Measurements from ENCODE around the gene ATP9B. TPM values are rescaled to one million over a fixed set of nuclear protein-coding genes. Genes with fewer than 3 reads are reported as not detected.

The ATP9B gene
- total RNA-seq, 1 donor from 2014 or later: 27.3 TPM

DNA sequence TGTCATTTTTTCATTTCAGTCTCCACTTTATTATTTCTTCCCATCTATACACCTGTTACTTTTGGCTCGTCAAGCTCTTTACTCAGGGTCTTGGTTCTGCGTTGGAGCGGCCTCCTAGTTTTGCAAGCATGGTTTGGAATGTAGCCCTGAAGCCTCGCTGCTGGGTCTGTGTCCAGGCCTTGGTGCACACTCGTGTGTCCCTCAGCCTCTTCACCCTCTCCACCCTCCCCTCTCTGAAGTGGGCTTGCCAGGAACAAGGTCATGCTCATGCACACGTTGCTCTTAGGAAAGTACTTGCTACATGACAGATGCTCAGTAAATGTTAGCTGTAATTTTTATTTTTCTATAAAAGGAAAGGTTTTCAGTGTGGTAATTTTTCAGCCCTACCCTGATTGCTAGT is 147.0 kb downstream of the ATP9B start:
- Mint-ChIP-seq H3K27ac (ENCODE audit: unreplicated experiment) (no peak overlapping the region), H3K4me3 (ENCODE audit: unreplicated experiment) (no peak overlapping the region), H3K4me1 (ENCODE audit: unreplicated experiment) (no peaks in the 10 kb centered on the region), H3K9me3 (ENCODE audit: unreplicated experiment) (no peaks in the 10 kb centered on the region), H3K27me3 (ENCODE audit: unreplicated experiment) (no peaks in the 10 kb centered on the region), H3K36me3 (ENCODE audit: unreplicated experiment) (peaks cover 6% of the 10 kb centered on the region)
- TF ChIP-seq CTCF (IDR thresholded peaks at IDR 0.05): no peak
- peak; percentile 68 for DNase-seq (ENCODE audit: extremely low spot score, unreplicated experiment)

GRCh38 chr18:79217979-79218604 is 148.9 kb downstream of the ATP9B start:
- no peaks in the 10 kb centered on the region for H3K4me1 Mint-ChIP-seq (ENCODE audit: unreplicated experiment)
- no peaks in the 10 kb centered on the region for H3K9me3 Mint-ChIP-seq (ENCODE audit: unreplicated experiment)
- H3K27me3 Mint-ChIP-seq (ENCODE audit: unreplicated experiment): no peaks in the 10 kb centered on the region
- TF ChIP-seq CTCF (IDR thresholded peaks at IDR 0.05): no peak
- DNase-seq (ENCODE audit: extremely low spot score, unreplicated experiment): no peak
- H3K4me3 Mint-ChIP-seq (ENCODE audit: unreplicated experiment): no peak overlapping the region
- peaks cover 9% of the 10 kb centered on the region for H3K36me3 Mint-ChIP-seq (ENCODE audit: unreplicated experiment)
- H3K27ac Mint-ChIP-seq (ENCODE audit: unreplicated experiment): no peak overlapping the region

- no peak overlapping the region for H3K4me3 Mint-ChIP-seq (ENCODE audit: unreplicated experiment)
- no peaks in the 10 kb centered on the region for H3K9me3 Mint-ChIP-seq (ENCODE audit: unreplicated experiment)
- H3K36me3 Mint-ChIP-seq (ENCODE audit: unreplicated experiment): peaks cover 9% of the 10 kb centered on the region
- TF ChIP-seq CTCF (IDR thresholded peaks at IDR 0.05): no peak
- no peaks in the 10 kb centered on the region for H3K27me3 Mint-ChIP-seq (ENCODE audit: unreplicated experiment)
- H3K4me1 Mint-ChIP-seq (ENCODE audit: unreplicated experiment): no peaks in the 10 kb centered on the region
- DNase-seq (ENCODE audit: extremely low spot score, unreplicated experiment): no peak
- H3K27ac Mint-ChIP-seq (ENCODE audit: unreplicated experiment): no peak overlapping the region
Observed at GRCh38 chr18:79218605-79219190, 149.5 kb downstream of the ATP9B start.

DNA sequence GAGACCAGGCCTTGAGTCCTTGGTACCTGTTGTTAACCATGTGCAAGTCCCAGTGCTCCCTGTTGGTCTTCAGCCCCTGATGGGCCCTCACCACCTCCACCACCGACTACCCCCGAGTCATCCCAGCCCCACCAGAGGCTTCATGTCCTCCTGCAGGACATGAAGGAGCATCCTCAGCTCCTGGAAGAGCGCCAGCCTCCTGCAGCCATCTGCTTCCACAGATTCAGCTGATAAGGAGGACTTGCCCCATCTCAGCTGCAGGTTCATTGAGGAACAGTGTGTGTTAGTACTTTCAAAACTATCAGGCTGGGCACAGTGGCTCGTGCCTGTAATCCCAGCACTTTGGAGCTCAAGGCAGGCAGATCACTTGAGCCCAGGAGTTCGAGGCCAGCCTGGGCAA is 151.9 kb downstream of the ATP9B start:
- H3K27ac Mint-ChIP-seq (ENCODE audit: unreplicated experiment): no peak overlapping the region
- H3K36me3 Mint-ChIP-seq (ENCODE audit: unreplicated experiment): peaks cover 12% of the 10 kb centered on the region
- no peaks in the 10 kb centered on the region for H3K4me1 Mint-ChIP-seq (ENCODE audit: unreplicated experiment)
- no peak for TF ChIP-seq CTCF (IDR thresholded peaks at IDR 0.05)
- no peak overlapping the region for H3K4me3 Mint-ChIP-seq (ENCODE audit: unreplicated experiment)
- no peaks in the 10 kb centered on the region for H3K9me3 Mint-ChIP-seq (ENCODE audit: unreplicated experiment)
- no peaks in the 10 kb centered on the region for H3K27me3 Mint-ChIP-seq (ENCODE audit: unreplicated experiment)
- DNase-seq (ENCODE audit: extremely low spot score, unreplicated experiment): no peak

GRCh38 chr18:79222790-79223189 is 153.6 kb downstream of the ATP9B start:
- no peak for DNase-seq (ENCODE audit: extremely low spot score, unreplicated experiment)
- no peaks in the 10 kb centered on the region for H3K27me3 Mint-ChIP-seq (ENCODE audit: unreplicated experiment)
- H3K36me3 Mint-ChIP-seq (ENCODE audit: unreplicated experiment): peaks cover 11% of the 10 kb centered on the region
- no peak for TF ChIP-seq CTCF (IDR thresholded peaks at IDR 0.05)
- H3K4me3 Mint-ChIP-seq (ENCODE audit: unreplicated experiment): no peak overlapping the region
- H3K27ac Mint-ChIP-seq (ENCODE audit: unreplicated experiment): no peak overlapping the region
- H3K9me3 Mint-ChIP-seq (ENCODE audit: unreplicated experiment): no peaks in the 10 kb centered on the region
- no peaks in the 10 kb centered on the region for H3K4me1 Mint-ChIP-seq (ENCODE audit: unreplicated experiment)
